H9 (cell line): ENCODE results near the gene TMPRSS3. TPM values are rescaled to one million over a fixed set of nuclear protein-coding genes. Genes with fewer than 3 reads are reported as not detected.

ENCODE experiments used
- DNase-seq: peaks from one replicate; pipeline ENCODE4 v3.0.0-alpha.2; 2017
- H2AFZ ChIP-seq: one replicate; pipeline ENCODE4 v1.6.1; 2013; ENCODE audit warnings: mild to moderate bottlenecking, low read length, control low read depth, moderate library complexity
- H2AK5ac ChIP-seq: 2 replicates; pipeline ENCODE4 v1.6.1; 2013; ENCODE audit warnings: low read length, control low read depth, mixed read lengths; ENCODE audit not compliant: insufficient read length
- H2BK120ac ChIP-seq: one replicate; pipeline ENCODE4 v1.6.1; 2013; ENCODE audit warnings: low read depth, mild to moderate bottlenecking, low read length, control low read depth, inconsistent platforms; ENCODE audit not compliant: poor library complexity, severe bottlenecking
- H2BK12ac ChIP-seq: 2 replicates; pipeline ENCODE4 v1.6.1; 2013; ENCODE audit warnings: low read length, control low read depth, mixed read lengths, low read depth; ENCODE audit not compliant: insufficient read length
- H2BK15ac ChIP-seq: 2 replicates; pipeline ENCODE4 v1.6.1; 2013; ENCODE audit warnings: low read depth, low read length, control low read depth
- H2BK20ac ChIP-seq: one replicate; pipeline ENCODE4 v1.6.1; 2013; ENCODE audit warnings: low read depth, mild to moderate bottlenecking, low read length, control low read depth, inconsistent platforms; ENCODE audit not compliant: poor library complexity, severe bottlenecking
- H2BK5ac ChIP-seq: 2 replicates; pipeline ENCODE4 v1.6.1; 2013; ENCODE audit warnings: low read length, control low read depth, mixed read lengths; ENCODE audit not compliant: insufficient read length
- H3K14ac ChIP-seq: 2 replicates; pipeline ENCODE4 v1.6.1; 2013; ENCODE audit warnings: low read length, control low read depth; ENCODE audit not compliant: insufficient read depth
- H3K18ac ChIP-seq: 2 replicates; pipeline ENCODE4 v1.6.1; 2013; ENCODE audit warnings: low read depth, mild to moderate bottlenecking, mixed read lengths, low read length, control low read depth; ENCODE audit not compliant: insufficient read length
- H3K23ac ChIP-seq: 2 replicates; pipeline ENCODE4 v1.6.1; 2013; ENCODE audit warnings: low read length, control low read depth, mixed read lengths, low read depth; ENCODE audit not compliant: insufficient read length
- H3K23me2 ChIP-seq: 2 replicates; pipeline ENCODE4 v1.6.1; 2013; ENCODE audit warnings: low read depth, mild to moderate bottlenecking, mixed read lengths, low read length, control low read depth; ENCODE audit not compliant: insufficient read length, poor library complexity, severe bottlenecking
- H3K27ac ChIP-seq: 2 replicates; pipeline ENCODE4 v1.5.1; 2013; ENCODE audit warnings: low read length, control low read depth, mixed read lengths, low read depth; ENCODE audit not compliant: insufficient read length
- H3K27me3 ChIP-seq: 2 replicates; pipeline ENCODE4 v1.6.1; 2013; ENCODE audit warnings: low read length, control low read depth, inconsistent platforms; ENCODE audit not compliant: insufficient read depth
- H3K4ac ChIP-seq: 2 replicates; pipeline ENCODE4 v1.6.1; 2013; ENCODE audit warnings: low read depth, mild to moderate bottlenecking, control low read depth, inconsistent platforms, low read length, moderate library complexity
- H3K4me1 ChIP-seq: 2 replicates; pipeline ENCODE4 v1.6.1; 2013; ENCODE audit warnings: low read length, control low read depth, inconsistent platforms; ENCODE audit not compliant: insufficient read depth
- H3K4me2 ChIP-seq: 2 replicates; pipeline ENCODE4 v1.6.1; 2013; ENCODE audit warnings: low read length, control low read depth, mixed read lengths; ENCODE audit not compliant: insufficient read length, insufficient read depth
- H3K56ac ChIP-seq: 2 replicates; pipeline ENCODE4 v1.6.1; 2013; ENCODE audit warnings: low read depth, mild to moderate bottlenecking, mixed read lengths, low read length, control low read depth; ENCODE audit not compliant: insufficient read length
- H3K79me1 ChIP-seq: 2 replicates; pipeline ENCODE4 v1.6.1; 2013; ENCODE audit warnings: low read depth, mild to moderate bottlenecking, moderate library complexity, low read length, control low read depth, inconsistent platforms; ENCODE audit not compliant: insufficient read depth, poor library complexity, severe bottlenecking
- H3K79me2 ChIP-seq: 2 replicates; pipeline ENCODE4 v1.6.1; 2013; ENCODE audit warnings: low read length, control low read depth, inconsistent platforms; ENCODE audit not compliant: insufficient read depth
- H3K9ac ChIP-seq: 2 replicates; pipeline ENCODE4 v1.6.1; 2013; ENCODE audit warnings: low read length, control low read depth, mixed read lengths; ENCODE audit not compliant: insufficient read length; ENCODE audit errors: extremely low read depth
- H3K9me3 ChIP-seq: one replicate; pipeline ENCODE4 v1.6.1; 2013; ENCODE audit warnings: low read depth, low read length, inconsistent platforms; ENCODE audit not compliant: control insufficient read depth
- H3T11ph ChIP-seq: one replicate; pipeline ENCODE4 v1.6.1; 2013; ENCODE audit warnings: mild to moderate bottlenecking, low read length, control low read depth, inconsistent platforms
- H4K20me1 ChIP-seq: one replicate; pipeline ENCODE4 v1.6.1; 2013; ENCODE audit not compliant: control insufficient read depth, insufficient read length, insufficient read depth
- H4K5ac ChIP-seq: 2 replicates; pipeline ENCODE4 v1.6.1; 2013; ENCODE audit warnings: low read depth, mild to moderate bottlenecking, mixed read lengths, low read length, control low read depth; ENCODE audit not compliant: insufficient read length
- H4K8ac ChIP-seq: replicated peaks from 2 replicates; pipeline ENCODE4 v1.6.1; 2013; ENCODE audit warnings: low read length, control low read depth, mixed read lengths, low read depth; ENCODE audit not compliant: insufficient read length
- H4K91ac ChIP-seq: 2 replicates; pipeline ENCODE4 v1.6.1; 2013; ENCODE audit warnings: low read depth, mild to moderate bottlenecking, moderate library complexity, mixed read lengths, low read length, control low read depth; ENCODE audit not compliant: insufficient read length
- H3K27ac Mint-ChIP-seq, 3 experiments: 2 replicates in 2 of 3; 3 replicates in 1 of 3; pipeline ENCODE4 v1.8.0; 2020 to 2021; ENCODE audit warnings: mixed read lengths in 3 of 3, mild to moderate bottlenecking in 1 of 3, moderate library complexity in 1 of 3
- H3K27me3 Mint-ChIP-seq: 2 replicates; pipeline ENCODE4 v1.8.0; 2021; ENCODE audit warnings: low read depth, mild to moderate bottlenecking, moderate library complexity, mixed read lengths
- H3K36me3 Mint-ChIP-seq, 3 experiments: 2 replicates in 2 of 3; 3 replicates in 1 of 3; pipeline ENCODE4 v1.8.0; 2020 to 2021; ENCODE audit warnings: low read depth in 3 of 3, mixed read lengths in 3 of 3; ENCODE audit not compliant: insufficient read depth in 1 of 3
- H3K4me1 Mint-ChIP-seq, 2 experiments: 2 replicates each; pipeline ENCODE4 v1.8.0; 2020; ENCODE audit warnings: mixed read lengths in 2 of 2
- H3K4me3 Mint-ChIP-seq, 2 experiments: 2 replicates in 1 of 2; 3 replicates in 1 of 2; pipeline ENCODE4 v1.8.0; 2020 to 2021; ENCODE audit warnings: mild to moderate bottlenecking in 2 of 2, mixed read lengths in 2 of 2, moderate library complexity in 1 of 2
- H3K9me3 Mint-ChIP-seq, 2 experiments: 2 replicates in 1 of 2; 3 replicates in 1 of 2; pipeline ENCODE4 v1.8.0; 2020; ENCODE audit warnings: mild to moderate bottlenecking in 2 of 2, mixed read lengths in 2 of 2, moderate library complexity in 1 of 2
- WGBS: extraction: QIAGEN DNeasy Blood & Tissue Kit; methylation state at CpG from one replicate; pipeline ENCODE4 v1.1.7; 2013; ENCODE audit warnings: missing lambda C conversion rate, low lambda C conversion rate, mixed read lengths; ENCODE audit not compliant: insufficient read length; ENCODE audit errors: extremely low coverage; 5-methylcytosine and 5-hydroxymethylcytosine counted together
- total RNA-seq: library from RNA; stranded (reverse); gene quantifications from 2 replicates; pipeline ENCODE4 v1.2.1, GENCODE V29; 2021
- TF ChIP-seq, protein P1 (sequence below): fragments of 200-600 bp; sonication (generic); conservative IDR thresholded peaks from 3 replicates; pipeline ENCODE4 v1.8.0; 2021; ENCODE audit warnings: antibody characterized with exemption, mild to moderate bottlenecking

TMPRSS3 gene
- total RNA-seq, 1 experiment from 2014 or later: 0.31 TPM

DNA sequence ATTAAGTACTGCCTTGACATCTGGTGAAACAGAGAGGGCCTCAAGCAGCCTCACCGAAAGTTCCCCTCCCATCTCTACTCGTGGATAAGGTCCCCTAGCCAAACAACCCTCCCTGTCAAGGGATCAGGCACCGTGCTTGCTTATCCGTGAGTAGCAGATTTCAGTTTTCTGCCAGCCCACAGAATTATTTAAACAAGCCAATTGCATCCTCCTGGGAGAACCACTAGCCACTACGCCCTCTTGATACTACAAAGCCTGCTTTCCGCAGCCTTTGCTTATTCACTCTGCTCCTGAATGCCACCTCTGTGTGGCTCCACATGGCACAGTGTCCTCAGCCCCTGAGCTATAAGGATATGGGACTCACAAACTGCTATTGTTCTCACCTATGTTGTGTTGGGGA lies 39.2 kb downstream of the TMPRSS3 start:
- H3K4me3 Mint-ChIP-seq: no peak overlapping the region
- Histone ChIP-seq H3K79me1 (no peaks in the 10 kb centered on the region), H3K79me2 (no peaks in the 10 kb centered on the region), H4K91ac (no peak overlapping the region), H4K5ac (no peak overlapping the region), H2BK15ac (no peak overlapping the region), H3K23me2 (no peaks in the 10 kb centered on the region), H3K4me1 (no peaks in the 10 kb centered on the region), H3T11ph (no peak overlapping the region), H3K56ac (no peak overlapping the region), H4K8ac (no peak overlapping the region), H3K23ac (no peak overlapping the region), H3K18ac (no peak overlapping the region), H3K4ac (no peak overlapping the region), H3K27me3 (no peaks in the 10 kb centered on the region), H3K9me3 (no peaks in the 10 kb centered on the region), H3K27ac (no peak overlapping the region), H2BK5ac (no peak overlapping the region), H2BK20ac (no peak overlapping the region), H2BK12ac (no peak overlapping the region), H3K4me2 (no peak overlapping the region), H2AK5ac (no peak overlapping the region), H4K20me1 (no peaks in the 10 kb centered on the region), H3K9ac (no peak overlapping the region), H3K14ac (no peak overlapping the region), H2AFZ (no peak overlapping the region), H2BK120ac (no peak overlapping the region)
- peaks cover 3 to 5% (median 4%) of the 10 kb centered on the region in 3 experiments; a peak in 6 of 7 replicates for H3K36me3 Mint-ChIP-seq
- no peak overlapping the region for H3K27ac Mint-ChIP-seq
- TF ChIP-seq, protein P1, sequence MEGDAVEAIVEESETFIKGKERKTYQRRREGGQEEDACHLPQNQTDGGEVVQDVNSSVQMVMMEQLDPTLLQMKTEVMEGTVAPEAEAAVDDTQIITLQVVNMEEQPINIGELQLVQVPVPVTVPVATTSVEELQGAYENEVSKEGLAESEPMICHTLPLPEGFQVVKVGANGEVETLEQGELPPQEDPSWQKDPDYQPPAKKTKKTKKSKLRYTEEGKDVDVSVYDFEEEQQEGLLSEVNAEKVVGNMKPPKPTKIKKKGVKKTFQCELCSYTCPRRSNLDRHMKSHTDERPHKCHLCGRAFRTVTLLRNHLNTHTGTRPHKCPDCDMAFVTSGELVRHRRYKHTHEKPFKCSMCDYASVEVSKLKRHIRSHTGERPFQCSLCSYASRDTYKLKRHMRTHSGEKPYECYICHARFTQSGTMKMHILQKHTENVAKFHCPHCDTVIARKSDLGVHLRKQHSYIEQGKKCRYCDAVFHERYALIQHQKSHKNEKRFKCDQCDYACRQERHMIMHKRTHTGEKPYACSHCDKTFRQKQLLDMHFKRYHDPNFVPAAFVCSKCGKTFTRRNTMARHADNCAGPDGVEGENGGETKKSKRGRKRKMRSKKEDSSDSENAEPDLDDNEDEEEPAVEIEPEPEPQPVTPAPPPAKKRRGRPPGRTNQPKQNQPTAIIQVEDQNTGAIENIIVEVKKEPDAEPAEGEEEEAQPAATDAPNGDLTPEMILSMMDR: no peak
- peaks cover 9 to 18% of the 10 kb centered on the region in 2 experiments for H3K9me3 Mint-ChIP-seq
- no peak for DNase-seq
- peaks cover 5 to 6% of the 10 kb centered on the region in 2 experiments; a peak in 2 of 4 replicates for H3K4me1 Mint-ChIP-seq
- peaks cover 2% of the 10 kb centered on the region for H3K27me3 Mint-ChIP-seq
- no CpG with 5 or more reads among the region's 6 CpGs for WGBS
